NCI-H2171 (cell line): ENCODE results near the gene SH3RF3.

Source experiments
- DNase-seq: peaks from one replicate; lab custom pipeline; 2025; lab: John Stamatoyannopoulos, UW

SH3RF3 gene

DNA sequence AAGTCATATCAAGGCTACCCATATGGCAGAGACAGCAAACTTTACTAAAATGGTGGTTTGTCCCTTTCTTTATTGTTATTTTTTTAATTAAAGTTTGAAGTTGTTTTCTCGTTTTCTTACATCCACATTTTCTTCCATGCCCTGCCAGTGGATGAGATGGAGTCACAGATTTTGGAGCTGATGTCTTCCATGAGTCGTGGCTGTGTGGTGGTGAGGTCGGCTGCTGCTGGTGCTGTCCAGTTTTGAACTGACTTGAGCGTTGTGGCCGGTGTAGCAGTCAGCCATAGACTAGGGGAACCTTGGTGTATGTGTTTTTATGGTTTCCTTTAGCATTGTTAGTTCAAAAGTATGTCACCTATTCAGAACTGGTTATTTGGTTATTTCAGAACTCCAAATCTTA lies 182.8 kb downstream of the SH3RF3 start:
- no peak for DNase-seq

DNA sequence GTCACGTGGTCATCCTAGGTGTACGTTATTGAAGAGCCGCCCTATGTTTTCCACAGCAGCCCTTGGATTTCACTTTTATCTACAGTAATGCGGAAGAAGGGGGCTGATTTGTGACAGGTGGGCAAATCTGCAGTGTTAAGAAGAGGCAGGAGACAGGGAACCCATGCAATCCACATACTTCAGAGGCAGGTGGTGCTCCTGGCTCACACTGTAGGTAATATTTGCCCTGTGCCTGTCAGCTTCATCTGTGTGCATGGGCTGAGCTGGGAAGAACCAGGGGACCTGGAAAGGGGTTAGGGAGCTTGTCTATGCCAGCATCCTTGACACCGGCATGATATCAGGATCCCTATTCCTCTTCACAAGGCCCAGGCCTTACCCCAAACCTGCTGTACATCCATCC lies 183.9 kb downstream of the SH3RF3 start:
- no peak for DNase-seq

DNA sequence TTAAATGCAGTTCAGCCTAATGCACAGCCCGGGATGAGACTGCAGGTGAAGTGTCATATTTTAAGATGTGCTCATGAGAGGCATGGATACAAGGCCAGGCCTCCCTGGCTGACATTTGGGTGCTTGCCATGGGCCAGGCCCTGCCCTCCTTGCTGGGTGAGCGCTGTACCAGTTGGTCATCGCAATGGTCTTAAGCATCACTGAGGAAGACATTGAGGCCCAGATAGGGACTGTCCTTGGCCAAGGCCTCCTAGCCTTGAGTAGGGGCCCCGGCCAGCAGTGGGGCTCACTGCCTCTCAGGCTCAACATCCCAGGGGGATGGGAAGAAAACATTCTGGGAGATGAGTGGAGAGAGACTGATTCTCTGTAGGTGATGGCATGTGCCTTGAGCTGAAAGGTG lies 184.3 kb downstream of the SH3RF3 start:
- no peak for DNase-seq

DNA sequence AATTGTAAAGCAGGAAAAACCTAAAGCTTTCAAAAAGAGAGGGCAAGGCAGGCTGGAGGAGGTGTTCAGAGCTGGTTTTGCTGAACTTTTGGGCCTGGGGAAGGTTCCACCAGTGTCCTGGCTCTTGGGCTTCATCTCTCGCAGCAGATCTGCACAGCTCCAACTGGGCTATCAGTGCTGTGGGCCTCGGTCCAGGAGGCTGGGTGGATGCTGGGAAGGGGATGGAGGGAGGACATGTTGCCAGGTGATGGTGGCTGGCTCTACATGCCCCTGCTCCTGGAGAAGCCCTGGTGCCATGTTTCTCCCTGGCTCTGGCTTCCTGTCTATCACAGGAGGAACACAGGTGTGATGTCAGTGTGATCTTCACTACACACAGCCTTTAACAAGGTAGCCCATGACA lies 187.1 kb downstream of the SH3RF3 start:
- no peak for DNase-seq

DNA sequence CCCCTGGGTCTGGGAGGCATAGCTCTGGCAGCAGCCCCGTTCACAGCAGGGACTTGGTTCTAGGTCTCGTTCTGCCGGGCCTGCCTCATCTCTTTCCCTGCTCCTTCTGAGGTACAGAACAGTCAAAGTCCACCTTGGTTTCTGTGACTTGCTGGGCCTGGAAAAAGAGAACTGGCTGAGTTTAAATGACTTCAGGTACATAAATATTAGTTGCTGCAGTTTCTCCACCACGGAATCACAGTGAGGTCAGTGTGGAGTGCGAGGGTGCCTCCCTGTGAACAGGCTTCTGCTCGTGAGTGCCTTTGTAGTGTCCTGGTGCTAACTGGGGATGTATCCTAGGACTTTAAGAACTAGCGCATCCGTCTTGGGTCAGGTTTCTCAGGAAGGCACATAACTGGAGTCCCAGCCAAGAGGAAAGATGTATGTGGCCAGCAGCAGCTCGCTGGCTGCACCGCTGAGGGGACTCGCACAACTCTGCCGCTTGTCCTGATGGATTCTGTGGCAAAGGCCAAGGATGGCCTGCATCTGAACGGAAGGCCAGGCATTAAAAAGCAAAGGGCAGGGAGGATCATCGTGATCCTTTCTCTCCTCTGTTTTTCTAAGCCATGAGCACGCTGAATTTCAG lies 188.6 kb downstream of the SH3RF3 start:
- no peak for DNase-seq

DNA sequence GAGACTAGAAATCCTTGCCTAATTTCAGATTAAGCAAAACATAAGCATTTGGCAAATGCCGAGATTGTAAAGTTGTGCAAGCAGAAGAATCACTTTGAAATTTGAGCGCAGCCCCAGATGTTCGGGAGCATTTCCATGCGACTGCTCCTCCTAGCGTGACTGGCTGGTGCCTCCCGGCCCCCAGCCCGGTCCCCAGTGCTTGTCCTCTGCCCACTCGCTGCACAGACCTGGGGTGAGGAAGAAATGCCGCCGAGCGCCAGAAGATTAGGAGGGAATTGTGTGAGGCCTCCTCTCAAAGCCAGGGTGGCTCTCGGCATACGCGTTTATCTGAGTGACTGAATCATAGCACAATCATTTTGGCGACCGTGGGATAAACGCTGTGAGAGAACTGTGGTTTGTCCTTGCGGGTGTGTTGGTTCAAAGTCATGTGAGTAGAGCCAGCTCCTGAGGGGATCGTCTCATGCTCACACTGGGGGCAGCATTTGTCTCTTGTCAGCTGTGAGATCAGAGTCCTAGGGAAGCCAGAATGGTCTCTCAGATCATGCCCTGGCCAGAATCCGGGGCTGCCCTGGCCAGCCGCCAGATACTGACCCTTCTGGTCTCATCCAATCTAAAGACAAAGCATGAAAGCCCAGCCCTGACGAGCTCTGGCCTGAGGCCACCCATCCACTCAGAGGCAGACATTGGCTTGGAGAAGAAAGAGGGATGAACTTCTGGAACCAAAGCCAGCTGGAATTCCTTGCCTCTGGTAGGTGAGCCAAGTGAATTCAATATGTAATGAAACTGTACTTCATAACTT lies 189.3 kb downstream of the SH3RF3 start:
- DNase-seq: peak; percentile 77

DNA sequence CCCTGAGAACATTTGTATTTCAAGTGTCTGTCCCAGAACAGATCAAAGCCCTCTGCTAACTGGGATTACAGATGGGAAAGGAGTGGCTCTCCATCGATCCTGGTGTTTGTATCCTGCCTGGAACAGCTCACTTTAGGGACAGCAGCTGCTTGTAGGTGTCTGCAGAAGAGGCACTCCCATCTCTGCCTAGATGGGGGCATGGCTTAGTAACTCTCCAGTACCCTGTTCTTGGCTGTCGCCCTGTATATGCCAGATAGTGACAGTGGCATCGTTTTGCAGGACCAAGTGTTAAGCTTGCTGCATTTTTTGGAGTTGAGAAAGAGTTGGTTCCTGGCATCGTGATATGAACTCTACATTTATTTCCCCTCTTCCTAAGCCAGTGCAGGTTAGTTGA lies 189.9 kb downstream of the SH3RF3 start:
- DNase-seq: no peak

DNA sequence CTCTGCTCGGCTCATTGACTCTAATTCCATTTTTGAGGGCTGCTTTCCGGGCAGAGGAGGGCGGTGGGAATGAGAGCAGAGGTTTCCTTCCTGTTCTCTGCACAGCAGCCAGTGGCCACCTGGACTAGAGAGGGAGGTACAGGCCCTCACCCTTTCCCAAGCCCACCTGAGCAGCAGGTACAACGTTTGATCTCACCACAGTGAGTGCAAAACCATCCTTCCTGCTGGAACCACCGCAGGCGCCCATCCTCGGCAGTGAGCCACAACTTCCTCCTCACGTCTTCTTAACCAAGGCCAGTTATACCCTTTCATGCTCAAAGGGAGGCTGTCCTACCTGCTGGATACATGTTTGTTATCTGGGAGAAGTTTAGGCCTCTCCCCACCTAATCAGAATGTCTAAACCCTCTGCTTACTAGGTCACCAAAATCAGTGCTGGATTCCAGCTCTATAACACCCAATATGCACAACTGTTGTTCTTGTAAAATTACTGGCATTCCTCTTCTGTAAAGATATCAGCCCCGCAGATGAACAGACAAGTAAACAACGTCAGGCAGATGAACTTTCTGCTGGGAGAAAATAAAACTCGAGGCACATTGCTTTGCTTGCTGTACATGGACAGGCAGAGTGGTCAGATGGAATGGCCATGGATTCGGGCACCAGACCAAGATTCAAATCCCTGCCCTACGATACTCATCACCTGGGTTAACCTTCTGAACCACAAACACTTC lies 191.4 kb downstream of the SH3RF3 start:
- DNase-seq: no peak

DNA sequence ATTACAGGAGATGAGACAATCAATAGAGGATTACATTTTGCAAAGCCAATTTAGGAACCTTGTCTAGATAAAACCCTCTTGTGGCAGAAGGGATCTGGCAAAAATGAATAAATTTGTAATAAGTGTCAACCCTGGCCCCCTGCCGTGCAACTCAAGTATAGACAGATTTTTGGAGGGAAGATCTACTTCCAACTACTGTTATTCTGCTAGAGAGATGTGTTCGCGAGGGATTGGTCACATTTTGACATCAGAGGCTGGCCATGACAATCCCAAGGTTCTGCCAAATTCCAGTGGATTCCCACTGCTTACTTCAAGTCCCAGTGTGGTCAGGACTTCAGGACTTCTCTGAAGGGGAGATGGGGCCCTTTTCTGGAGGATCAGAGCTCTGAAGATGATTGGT lies 192.6 kb downstream of the SH3RF3 start:
- DNase-seq: no peak

DNA sequence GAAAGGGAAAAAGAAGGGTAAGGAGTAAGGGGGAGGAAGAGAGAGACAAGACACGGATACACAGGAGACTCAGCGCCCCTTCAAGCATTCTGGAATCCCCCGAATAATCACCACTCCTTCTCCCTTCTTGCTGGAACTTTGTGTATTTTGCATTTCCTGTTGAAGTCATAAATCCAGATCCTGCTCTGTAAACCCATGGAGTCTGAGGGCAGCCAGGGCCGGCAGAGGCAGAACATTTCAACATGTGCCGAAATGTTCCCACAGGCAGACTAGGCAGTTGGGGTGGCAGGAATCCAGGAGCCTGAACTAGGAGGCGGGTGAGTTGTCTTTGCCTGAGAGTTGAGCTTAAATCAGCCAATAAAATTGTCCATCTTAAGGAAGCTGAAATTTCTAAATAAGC lies 193.1 kb downstream of the SH3RF3 start:
- no peak for DNase-seq

DNA sequence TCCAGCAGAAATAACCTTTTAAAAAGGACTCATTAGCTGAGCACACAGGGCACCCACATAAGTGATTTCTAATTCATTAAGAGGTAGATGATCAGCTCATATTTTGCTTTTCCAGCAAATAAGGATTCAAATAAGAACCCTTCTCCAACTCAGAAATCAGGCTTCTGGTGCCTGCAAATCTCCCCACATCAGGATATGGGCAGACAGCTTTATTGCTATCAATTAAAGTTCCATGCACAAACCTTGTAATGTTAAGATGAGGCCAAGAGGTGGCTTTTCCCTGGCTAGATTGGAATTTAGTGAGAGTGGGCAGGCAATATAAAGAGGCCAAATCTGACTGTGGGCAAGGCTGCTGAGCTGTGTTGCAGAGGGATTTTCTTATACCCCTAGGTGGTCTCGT lies 193.6 kb downstream of the SH3RF3 start:
- no peak for DNase-seq

DNA sequence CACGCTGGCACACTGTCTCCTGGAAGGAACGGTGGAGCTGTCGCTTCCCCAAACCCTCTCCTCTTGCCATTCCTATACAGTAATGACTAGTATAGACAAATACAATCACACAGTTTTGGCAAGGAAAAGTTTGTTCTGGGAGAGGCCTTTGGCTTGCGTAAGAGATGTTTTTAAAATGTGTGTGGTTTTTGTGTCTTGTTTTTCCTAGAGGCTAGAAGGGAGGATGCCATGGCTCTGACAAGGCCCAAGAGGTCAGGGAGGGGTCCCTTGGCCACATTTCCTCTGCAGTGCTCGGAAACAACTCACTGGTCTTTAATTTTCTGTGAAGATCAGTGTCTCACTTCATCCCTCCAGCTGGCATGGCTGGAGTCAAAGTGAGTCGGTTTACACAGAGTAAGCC lies 195.9 kb downstream of the SH3RF3 start:
- DNase-seq: no peak

DNA sequence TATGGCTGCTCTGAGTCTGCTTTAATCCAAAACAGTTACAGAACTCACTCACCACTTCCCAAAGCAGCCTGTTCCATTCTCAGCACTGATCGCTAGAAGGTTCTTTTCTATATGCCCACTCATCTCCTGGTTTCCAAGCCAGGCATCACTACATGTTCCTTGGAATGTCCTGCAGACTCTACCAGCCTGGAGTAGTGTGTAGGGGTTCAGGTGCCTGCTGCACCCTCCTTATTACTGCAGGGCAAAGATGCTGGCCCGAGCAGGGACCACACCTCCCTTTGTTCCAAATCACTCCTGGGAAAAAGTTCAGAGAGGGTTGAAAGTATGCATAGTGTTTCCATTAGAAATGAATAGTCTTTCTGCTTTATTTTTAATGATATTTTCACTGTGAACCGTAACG lies 196.6 kb downstream of the SH3RF3 start:
- no peak for DNase-seq

DNA sequence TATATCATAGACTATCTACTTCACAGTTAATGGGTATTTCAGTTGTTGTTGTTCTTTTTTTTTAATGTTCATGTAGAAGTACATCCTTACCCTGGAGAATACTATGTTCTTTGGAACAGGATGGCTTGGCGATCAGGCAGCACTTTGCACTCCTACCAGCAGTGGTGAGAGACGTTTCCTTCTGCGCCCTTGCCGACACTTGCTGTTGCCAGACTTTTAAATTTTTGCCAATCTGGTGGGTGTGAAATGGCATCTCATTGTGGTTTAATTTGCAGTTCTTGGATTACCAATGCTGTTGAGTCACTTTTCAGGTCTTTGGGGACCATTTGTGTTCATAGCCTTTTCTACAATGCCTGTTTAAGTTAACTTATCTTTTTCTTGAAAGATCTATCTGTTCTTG lies 197.3 kb downstream of the SH3RF3 start:
- no peak for DNase-seq

DNA sequence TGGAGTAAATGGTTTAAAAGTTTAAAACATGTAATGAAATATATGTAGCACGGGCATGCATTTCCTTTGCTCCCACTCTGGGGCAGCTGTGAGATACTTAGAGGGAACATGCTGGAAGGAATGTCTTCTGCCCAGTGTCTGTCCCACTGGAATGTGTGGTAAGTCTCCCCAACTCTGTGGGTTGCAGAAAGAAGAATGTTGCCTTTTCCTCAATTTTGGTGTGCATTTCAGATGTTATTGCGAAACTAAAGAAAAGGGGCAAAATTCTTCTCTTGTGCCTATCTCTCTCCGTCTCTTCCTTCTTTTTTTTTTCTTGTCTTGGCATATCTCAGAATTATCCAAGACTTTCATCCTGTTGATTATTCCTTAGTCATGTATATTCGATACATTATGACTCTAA lies 201.1 kb downstream of the SH3RF3 start:
- no peak for DNase-seq

DNA sequence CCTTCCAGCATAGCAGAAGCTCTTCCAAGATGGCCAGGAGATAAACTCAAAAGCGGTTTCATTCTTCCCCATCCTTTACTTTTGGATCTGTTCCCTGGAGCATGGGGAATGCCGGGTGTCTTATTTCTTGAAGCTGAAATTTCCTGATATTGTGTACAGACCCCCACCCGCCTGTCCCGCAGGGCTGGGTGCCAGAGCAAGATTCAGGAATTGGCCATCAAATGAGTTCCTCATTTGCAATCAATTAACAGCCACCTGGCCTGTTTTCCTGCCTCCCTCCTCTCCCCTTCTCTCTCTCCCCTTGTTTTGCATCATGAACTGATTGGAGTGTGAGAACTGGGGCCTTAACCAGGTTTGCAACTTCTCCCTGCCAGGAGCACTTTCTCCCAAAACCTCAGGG lies 202.1 kb downstream of the SH3RF3 start:
- DNase-seq: peak; percentile 73

DNA sequence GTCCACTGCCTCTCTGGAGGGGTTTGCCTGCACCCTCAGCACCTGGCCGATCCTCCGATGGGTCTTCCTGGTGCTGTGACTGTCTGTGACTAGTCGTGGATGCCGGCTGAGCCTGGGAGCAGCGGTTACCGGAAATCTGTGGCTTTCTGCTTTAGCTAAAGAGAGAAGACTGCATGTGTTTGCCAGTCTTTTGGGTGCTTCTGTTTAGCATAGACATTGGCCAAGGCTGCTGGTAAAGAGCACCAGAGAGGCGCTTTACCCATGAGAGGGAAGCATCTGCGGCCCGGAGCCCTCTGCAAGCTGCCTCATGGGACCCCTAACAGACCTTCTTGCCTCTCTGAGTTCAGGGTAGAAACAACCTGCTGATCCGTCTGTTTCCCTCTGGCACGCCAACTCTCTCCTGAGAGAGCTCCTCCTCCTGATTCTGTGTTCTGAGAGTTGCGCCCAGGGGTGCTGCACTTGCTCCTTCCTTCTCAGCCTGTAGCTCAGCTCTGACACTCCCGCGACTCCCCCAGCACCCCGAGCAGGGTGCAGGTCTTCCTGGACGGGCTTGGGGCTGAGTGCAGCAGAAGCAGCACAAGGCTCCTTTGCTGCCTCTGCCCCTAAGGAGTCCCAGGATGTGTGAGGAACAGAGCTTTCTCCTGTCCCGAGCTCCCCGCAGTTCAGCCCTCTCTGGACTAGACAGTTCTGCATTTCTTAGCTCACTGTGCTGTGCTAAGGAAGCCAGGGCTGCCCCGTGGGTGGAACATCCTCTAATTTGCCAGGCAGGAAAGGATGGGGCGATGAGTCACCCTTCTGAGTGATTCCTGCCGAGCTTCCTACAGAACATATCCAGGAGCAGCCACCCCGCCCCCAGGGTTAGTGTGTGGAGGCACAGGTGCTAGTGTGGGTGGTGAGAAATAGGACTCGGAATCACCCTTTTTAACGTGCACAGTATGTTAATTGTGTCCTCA lies 203.2 kb downstream of the SH3RF3 start:
- peak; percentile 36 for DNase-seq

DNA sequence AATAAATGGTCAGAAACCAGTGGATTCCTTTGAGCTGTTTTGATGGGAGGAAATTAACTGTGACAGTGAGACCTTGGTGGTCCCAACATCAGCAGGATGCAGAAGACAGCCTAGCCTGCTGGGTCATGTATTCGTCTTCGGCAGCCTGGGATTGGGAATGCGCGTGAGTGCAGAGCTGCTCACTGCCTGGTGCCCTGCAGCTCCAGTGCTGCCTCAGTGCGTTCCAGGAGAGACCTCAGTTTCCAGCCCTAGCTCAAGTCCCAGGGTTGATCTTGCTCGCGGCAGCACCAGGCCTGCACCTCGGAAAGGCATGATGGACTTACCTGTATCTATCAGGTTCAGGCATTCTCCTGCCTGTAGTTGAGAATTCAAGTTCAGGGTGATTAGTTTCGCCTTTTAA lies 203.9 kb downstream of the SH3RF3 start:
- no peak for DNase-seq

DNA sequence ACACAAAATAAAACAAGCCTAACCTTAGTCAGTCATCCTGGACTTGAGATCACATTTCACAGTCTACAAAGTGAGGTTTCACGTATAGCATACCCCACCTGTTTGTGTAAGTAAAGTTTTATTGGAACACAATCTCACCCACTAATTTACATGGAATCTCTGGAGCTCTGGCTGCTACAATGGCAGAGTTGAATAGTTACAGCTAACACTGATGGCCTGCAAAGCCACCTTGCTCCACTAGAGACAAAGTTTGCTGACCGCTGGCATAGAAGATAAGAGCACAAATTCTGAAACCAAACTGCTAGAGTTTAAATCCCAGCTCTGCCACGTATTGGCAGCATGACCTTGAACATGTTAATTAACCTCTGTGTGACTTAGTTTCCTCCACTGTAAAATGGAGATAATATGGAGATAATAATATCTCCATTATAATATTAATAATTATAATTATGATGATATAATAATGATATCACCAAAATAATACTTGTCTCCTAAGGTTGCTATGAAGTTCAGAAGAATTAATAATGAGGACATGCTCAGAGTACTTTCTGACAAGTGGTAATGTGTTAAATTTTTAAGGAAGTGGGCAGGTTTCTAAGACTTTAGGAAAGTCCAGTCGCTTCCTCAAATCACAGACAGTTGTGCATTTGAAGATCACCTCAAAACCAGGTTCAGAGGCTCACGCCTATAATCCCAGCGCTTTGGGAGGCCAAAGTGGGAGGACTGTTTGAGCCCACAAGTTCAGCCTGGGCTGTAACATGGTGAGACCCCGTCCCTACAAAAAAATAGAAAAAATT lies 204.6 kb downstream of the SH3RF3 start:
- no peak for DNase-seq

DNA sequence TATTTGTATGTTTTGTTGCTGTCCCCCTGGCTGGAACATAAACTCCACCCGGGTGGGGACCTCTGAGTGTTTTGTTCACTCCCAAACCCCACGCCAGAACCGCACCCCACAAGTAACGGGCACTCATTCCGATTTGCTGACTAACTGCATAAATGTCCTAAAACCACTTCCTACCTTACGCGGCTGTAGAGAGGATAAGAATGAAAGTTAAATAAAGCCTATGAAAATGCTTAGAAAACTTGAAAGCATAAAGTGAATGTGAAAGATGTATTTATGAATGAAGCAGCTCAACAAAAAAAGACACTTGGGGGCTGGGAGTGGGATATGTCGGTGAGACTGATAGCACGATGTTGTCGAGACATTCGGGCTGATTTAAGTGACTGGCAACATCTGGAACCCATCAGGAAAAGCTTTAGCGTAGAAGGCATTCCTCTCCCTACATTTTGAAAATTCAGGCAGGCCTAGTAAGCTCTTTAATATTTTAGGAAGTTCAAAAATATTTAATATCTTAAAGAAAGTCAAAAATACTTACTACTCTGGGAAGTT lies 206.7 kb downstream of the SH3RF3 start:
- no peak for DNase-seq

DNA sequence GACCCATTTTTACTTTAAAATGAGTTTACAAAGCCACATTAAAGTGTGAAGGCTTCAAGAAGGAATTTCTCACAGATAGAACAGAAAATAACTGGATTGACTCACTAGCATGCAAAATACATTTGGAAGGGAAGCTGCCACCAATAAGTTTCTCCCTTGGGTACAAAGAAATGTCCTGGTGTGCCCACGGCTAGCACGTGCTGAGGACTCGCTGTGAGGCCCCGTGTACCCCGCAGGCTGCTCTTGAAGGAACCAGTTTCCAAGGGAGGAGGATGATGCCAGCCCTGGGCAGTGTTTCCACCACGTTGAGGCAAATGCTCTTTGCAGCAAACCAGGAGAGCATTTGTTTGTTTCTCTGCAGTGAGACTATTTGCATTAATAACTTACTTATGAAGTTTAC lies 207.3 kb downstream of the SH3RF3 start:
- DNase-seq: no peak
